Sigmoid colon (tissue), 7 donors: ENCODE measurements around the gene HARS1. TPM values are rescaled to one million over a fixed set of nuclear protein-coding genes. Genes with fewer than 3 reads are reported as not detected.
A peak's percentile ranks its signal among the peaks of the same experiment; 100 is the strongest.

Experiments
- DNase-seq: peaks from one replicate; pipeline ENCODE4 v3.0.0-alpha.2; 2019
- H3K27ac ChIP-seq, 4 donors: fragments of 200-600 bp; sonication (generic); one replicate each; pipeline ENCODE4 v1.5.1; 2016 to 2019; ENCODE audit warnings: mild to moderate bottlenecking in 1 of 4
- H3K27me3 ChIP-seq, 3 donors: fragments of 200-600 bp; sonication (generic); one replicate each; pipeline ENCODE4 v1.5.1; 2019; ENCODE audit warnings: mild to moderate bottlenecking in 1 of 3
- H3K36me3 ChIP-seq, 4 donors: fragments of 200-600 bp; sonication (generic); one replicate each; pipeline ENCODE4 v1.5.1; 2016 to 2019
- H3K4me1 ChIP-seq, 4 donors: fragments of 200-600 bp; sonication (generic); one replicate each; pipeline ENCODE4 v1.5.1; 2017 to 2019
- H3K4me3 ChIP-seq, 4 donors: fragments of 200-600 bp; sonication (generic); one replicate each; pipeline ENCODE4 v1.5.1; 2017 to 2019; ENCODE audit warnings: mild to moderate bottlenecking in 2 of 4, moderate library complexity in 1 of 4
- H3K9me3 ChIP-seq, 4 donors: fragments of 200-600 bp in 3 of 4; sonication (generic) in 3 of 4; one replicate each; pipeline versions ENCODE4 v1.5.1 to v1.6.1; 2013 to 2019
- EP300 ChIP-seq, 4 donors: sonication (generic); formaldehyde crosslinking; IDR thresholded peaks; one replicate each; pipeline ENCODE4 v1.6.1; 2017; ENCODE audit warnings: antibody characterized with exemption in 4 of 4
- POLR2A ChIP-seq, 2 donors: fragments of 450-650 bp; IDR thresholded peaks; one replicate each; pipeline ENCODE4 v1.6.1; 2016; ENCODE audit warnings: antibody characterized with exemption in 2 of 2, mild to moderate bottlenecking in 2 of 2, moderate library complexity in 2 of 2
- POLR2AphosphoS5 ChIP-seq, 4 donors: sonication (generic); formaldehyde crosslinking; IDR thresholded peaks; one replicate each; pipeline ENCODE4 v1.6.1; 2017; ENCODE audit warnings: antibody characterized with exemption in 4 of 4
- WGBS, 2 donors: extraction: QIAGEN DNeasy Blood & Tissue Kit; methylation state at CpG; one replicate each; pipeline ENCODE4 v1.1.7; 2013; 5-methylcytosine and 5-hydroxymethylcytosine counted together
- intact Hi-C: fragments of 100-400 bp; cut with DNase I; formaldehyde crosslinking; loops from one replicate; pipeline ENCODE4 v1.15.1; 2023
- polyA plus RNA-seq, 3 donors: library from polyadenylated mRNA; stranded (reverse); fragments of 200-250 nt; gene quantifications; one replicate each; pipeline ENCODE4 v1.2.3, GENCODE V29; 2013
- total RNA-seq, 4 donors: library from RNA; depleted of rRNA; stranded (reverse); fragments of >200 nt; gene quantifications; one replicate each; pipeline ENCODE4 v1.1.0, GENCODE V29; 2016
- TF ChIP-seq, protein P1 (sequence below), 4 experiments: fragments of 450-650 bp in 3 of 4; fragments of 200-600 bp in 1 of 4; IDR thresholded peaks; one replicate each; pipeline ENCODE4 v1.5.1; 2016 to 2019; ENCODE audit warnings: antibody characterized with exemption in 4 of 4, mild to moderate bottlenecking in 3 of 4, moderate library complexity in 2 of 4
- donor health status: healthy with polysubstance abuse.
- donor health status: Bipolar disorder and iron deficiency.
- donor health status: healthy.

HARS1 gene
- total and polyA plus RNA-seq, 7 donors: 35.2 to 60.2 (median 41.0) TPM

DNA sequence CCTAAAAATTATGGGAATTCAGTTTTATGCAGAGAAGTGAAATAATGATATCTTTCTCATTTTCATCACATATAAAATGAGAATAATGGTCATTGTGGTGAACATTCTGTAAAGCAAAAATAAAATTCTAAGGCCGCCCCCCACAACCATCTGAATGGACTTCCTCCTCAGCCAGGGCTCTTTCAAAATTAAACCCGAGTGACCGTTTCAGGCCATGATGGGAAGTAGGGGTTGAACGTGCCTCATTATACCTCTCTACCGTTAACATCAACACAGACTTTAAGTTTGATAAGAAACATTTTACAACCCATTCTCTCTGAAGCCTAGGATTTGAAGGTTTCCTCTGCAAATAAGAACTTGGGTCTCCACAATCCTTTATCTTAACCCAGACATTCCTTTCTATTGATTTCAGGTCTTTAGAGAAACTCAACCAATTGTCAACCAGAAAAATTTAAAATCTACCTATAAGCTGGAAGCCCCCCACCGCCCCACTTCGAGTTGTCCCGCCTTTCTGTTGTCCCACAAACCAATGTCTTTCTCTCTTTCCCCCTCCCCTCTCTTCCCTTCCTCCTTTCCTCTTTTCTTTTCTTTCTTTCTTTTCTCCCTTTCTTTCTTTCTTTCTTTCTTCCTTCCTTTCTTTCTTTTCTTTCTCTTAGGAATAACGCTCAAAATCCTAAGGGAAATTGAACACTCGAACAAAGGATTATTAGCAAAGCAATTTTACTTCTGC lies 53.6 kb downstream of the HARS1 start:
- DNase-seq: no peak
- Histone ChIP-seq H3K9me3 (no peaks in the 10 kb centered on the region), H3K27me3 (no peaks in the 10 kb centered on the region), H3K36me3 (peaks cover 0 to 11% (median 0%) of the 10 kb centered on the region in 4 donors), H3K4me1 (peaks cover 0 to 26% (median 21%) of the 10 kb centered on the region in 4 donors), H3K27ac (no peak overlapping the region), H3K4me3 (no peak overlapping the region)
- WGBS, 2 donors: 80 to 89% methylated on average over 10 of the region's 10 CpGs
- intact Hi-C loops: loop anchor here (2.0 kb wide), 2 partner anchors 73 to 91 kb away; partner anchors contain the start of genes APBB3, EIF4EBP3 and SLC35A4
- TF ChIP-seq EP300 (IDR thresholded peaks at IDR 0.05): no peak
- no peak for TF ChIP-seq POLR2AphosphoS5 (IDR thresholded peaks at IDR 0.05)
- TF ChIP-seq, protein P1, sequence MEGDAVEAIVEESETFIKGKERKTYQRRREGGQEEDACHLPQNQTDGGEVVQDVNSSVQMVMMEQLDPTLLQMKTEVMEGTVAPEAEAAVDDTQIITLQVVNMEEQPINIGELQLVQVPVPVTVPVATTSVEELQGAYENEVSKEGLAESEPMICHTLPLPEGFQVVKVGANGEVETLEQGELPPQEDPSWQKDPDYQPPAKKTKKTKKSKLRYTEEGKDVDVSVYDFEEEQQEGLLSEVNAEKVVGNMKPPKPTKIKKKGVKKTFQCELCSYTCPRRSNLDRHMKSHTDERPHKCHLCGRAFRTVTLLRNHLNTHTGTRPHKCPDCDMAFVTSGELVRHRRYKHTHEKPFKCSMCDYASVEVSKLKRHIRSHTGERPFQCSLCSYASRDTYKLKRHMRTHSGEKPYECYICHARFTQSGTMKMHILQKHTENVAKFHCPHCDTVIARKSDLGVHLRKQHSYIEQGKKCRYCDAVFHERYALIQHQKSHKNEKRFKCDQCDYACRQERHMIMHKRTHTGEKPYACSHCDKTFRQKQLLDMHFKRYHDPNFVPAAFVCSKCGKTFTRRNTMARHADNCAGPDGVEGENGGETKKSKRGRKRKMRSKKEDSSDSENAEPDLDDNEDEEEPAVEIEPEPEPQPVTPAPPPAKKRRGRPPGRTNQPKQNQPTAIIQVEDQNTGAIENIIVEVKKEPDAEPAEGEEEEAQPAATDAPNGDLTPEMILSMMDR (IDR thresholded peaks at IDR 0.05): no peak
- TF ChIP-seq POLR2A (IDR thresholded peaks at IDR 0.05): no peak

GRCh38 chr5:140635291-140636257 lies 55.6 kb downstream of the HARS1 start:
- DNase-seq: no peak
- H3K27me3 ChIP-seq: no peaks in the 10 kb centered on the region
- TF ChIP-seq POLR2A (IDR thresholded peaks at IDR 0.05): no peak
- TF ChIP-seq, protein P1 (IDR thresholded peaks at IDR 0.05): no peak
- no peak for TF ChIP-seq POLR2AphosphoS5 (IDR thresholded peaks at IDR 0.05)
- TF ChIP-seq EP300 (IDR thresholded peaks at IDR 0.05): no peak
- H3K4me3 ChIP-seq: no peak overlapping the region
- H3K36me3 ChIP-seq: no peaks in the 10 kb centered on the region
- H3K9me3 ChIP-seq: no peaks in the 10 kb centered on the region
- H3K4me1 ChIP-seq: peaks cover 0 to 36% (median 26%) of the 10 kb centered on the region in 4 donors
- intact Hi-C loops: no loop called here
- WGBS, 2 donors: 88 to 92% methylated on average over 8 of the region's 8 CpGs
- no peak overlapping the region for H3K27ac ChIP-seq

- H3K4me3 ChIP-seq: no peak overlapping the region
- H3K27me3 ChIP-seq: no peaks in the 10 kb centered on the region
- no peaks in the 10 kb centered on the region for H3K9me3 ChIP-seq
- H3K4me1 ChIP-seq: peaks cover 0 to 27% (median 18%) of the 10 kb centered on the region in 4 donors
- DNase-seq: no peak
- whole genome bisulfite sequencing, 2 donors: 49 to 69% methylated on average over 3 of the region's 3 CpGs
- intact Hi-C loops: no loop called here
- H3K27ac ChIP-seq: peak overlapping the region in 1 of 4 donors; percentile 79
- TF ChIP-seq EP300 (IDR thresholded peaks at IDR 0.05) (no peak), POLR2A (IDR thresholded peaks at IDR 0.05) (no peak)
- no peaks in the 10 kb centered on the region for H3K36me3 ChIP-seq
These were observed 57.1 kb downstream of the HARS1 start for GRCh38 chr5:140634103-140634502.

DNA sequence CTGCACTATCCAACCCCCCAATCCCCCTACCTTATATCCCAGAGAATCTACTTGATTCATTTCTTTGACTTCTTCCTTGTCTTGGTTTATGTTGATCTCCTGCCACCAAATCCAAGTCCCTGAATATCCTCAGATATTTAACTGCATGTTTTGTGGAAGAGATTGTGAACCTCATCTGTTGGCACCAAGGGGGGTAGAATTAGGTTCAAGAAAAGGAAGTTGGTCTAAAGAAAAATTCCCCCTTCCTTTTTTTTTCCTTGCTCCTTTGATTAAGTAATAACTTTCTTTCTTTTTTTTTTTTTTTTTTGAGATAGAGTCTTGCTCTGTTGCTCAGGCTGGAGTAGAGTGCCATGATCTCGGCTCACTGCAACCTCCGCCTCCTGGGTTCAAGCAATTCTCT lies 57.7 kb downstream of the HARS1 start:
- Histone ChIP-seq H3K4me3 (peak overlapping the region in 3 of 4 donors; percentile 45 to 60 (median 57)), H3K27me3 (no peaks in the 10 kb centered on the region), H3K9me3 (no peaks in the 10 kb centered on the region), H3K4me1 (peaks cover 0 to 23% (median 15%) of the 10 kb centered on the region in 4 donors), H3K27ac (peak overlapping the region; percentile 66 to 79 (median 78)), H3K36me3 (no peaks in the 10 kb centered on the region)
- TF ChIP-seq POLR2AphosphoS5 (IDR thresholded peaks at IDR 0.05) (no peak), POLR2A (IDR thresholded peaks at IDR 0.05) (no peak), EP300 (IDR thresholded peaks at IDR 0.05) (no peak)
- TF ChIP-seq, protein P1 (IDR thresholded peaks at IDR 0.05): no peak
- WGBS, 2 donors: 87 to 96% methylated on average over 2 of the region's 2 CpGs
- intact Hi-C loops: no loop called here
- no peak for DNase-seq
